ENCODE results near the gene WASF3.

GRCh38 chr13:26593661-26594060 lies 36.2 kb downstream of the WASF3 start:
- TF ChIP-seq CTCF (IDR thresholded peaks at IDR 0.05) (no peak), POLR2A (IDR thresholded peaks at IDR 0.05) (no peak)
